Subcutaneous abdominal adipose tissue (tissue), 5 donors: ENCODE measurements around the gene NKX6-2.
"Not testable (repeated sequence)": the region's sequence is repeated elsewhere in the genome, so short reads cannot be mapped to it uniquely, and the experiment has no call there.

Source experiments
- H3K27ac ChIP-seq: one replicate; pipeline ENCODE4 v1.7.0; 2013; ENCODE audit warnings: low read depth, mild to moderate bottlenecking, inconsistent platforms, low read length, moderate library complexity
- H3K27me3 ChIP-seq, 5 donors: one replicate each; pipeline ENCODE4 v1.7.0; 2013; ENCODE audit warnings: low read length in 5 of 5, inconsistent platforms in 1 of 5; ENCODE audit not compliant: control insufficient read depth in 5 of 5, insufficient read depth in 4 of 5
- H3K36me3 ChIP-seq, 5 donors: one replicate each; pipeline ENCODE4 v1.7.0; 2013; ENCODE audit warnings: low read length in 5 of 5; ENCODE audit not compliant: control insufficient read depth in 5 of 5, insufficient read depth in 5 of 5
- H3K4me1 ChIP-seq, 5 donors: one replicate each; pipeline ENCODE4 v1.7.0; 2013; ENCODE audit warnings: low read length in 5 of 5, mild to moderate bottlenecking in 3 of 5, moderate library complexity in 1 of 5; ENCODE audit not compliant: control insufficient read depth in 5 of 5, insufficient read depth in 5 of 5
- H3K4me3 ChIP-seq, 5 donors: one replicate each; pipeline ENCODE4 v1.7.0; 2013; ENCODE audit warnings: low read length in 5 of 5, low read depth in 1 of 5
- H3K9ac ChIP-seq, 5 donors: one replicate each; pipeline ENCODE4 v1.7.0; 2013; ENCODE audit warnings: low read length in 5 of 5, mild to moderate bottlenecking in 4 of 5, moderate library complexity in 3 of 5
- H3K9me3 ChIP-seq, 5 donors: one replicate each; pipeline ENCODE4 v1.7.0; 2013; ENCODE audit warnings: low read length in 5 of 5; ENCODE audit not compliant: control insufficient read depth in 5 of 5
- donor health status: healthy.
- donor health status: healthy.
- donor health status: healthy.
- donor health status: healthy.
- donor health status: healthy.

NKX6-2 gene

DNA sequence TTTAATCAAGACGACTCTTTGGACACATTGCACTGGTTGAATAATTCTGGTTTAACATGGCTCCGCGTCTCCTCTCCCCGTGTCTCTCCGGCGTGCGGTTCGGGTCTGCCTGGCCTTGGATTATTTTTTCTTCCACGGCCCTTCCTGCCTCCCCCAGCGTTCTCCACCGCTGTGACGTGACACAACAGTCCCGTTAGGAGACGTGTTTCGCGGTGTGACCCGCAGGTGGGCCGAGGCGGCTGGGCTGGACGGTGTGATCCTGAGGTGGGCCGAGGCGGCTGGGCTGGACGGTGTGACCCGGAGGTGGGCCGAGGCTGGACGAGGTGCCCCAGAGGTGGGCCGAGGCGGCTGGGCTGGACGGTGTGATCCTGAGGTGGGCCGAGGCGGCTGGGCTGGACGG, 12.0 kb upstream of the NKX6-2 start:
- not testable (repeated sequence) for H3K4me1 ChIP-seq, H3K9ac ChIP-seq, H3K36me3 ChIP-seq, H3K4me3 ChIP-seq, H3K27ac ChIP-seq
- Histone ChIP-seq H3K9me3 (peaks cover 0 to 10% (median 8%) of the 10 kb centered on the region in 5 donors), H3K27me3 (peaks cover 11 to 19% (median 17%) of the 10 kb centered on the region in 5 donors)

- H3K9me3 ChIP-seq = peaks cover 0 to 4% (median 3%) of the 10 kb centered on the region in 5 donors
- H3K4me1 ChIP-seq = peaks cover 0 to 5% (median 2%) of the 10 kb centered on the region in 5 donors
- no peak overlapping the region for H3K4me3 ChIP-seq
- H3K36me3 ChIP-seq = no peaks in the 10 kb centered on the region
- no peak overlapping the region for H3K27ac ChIP-seq
- peaks cover 11 to 24% (median 18%) of the 10 kb centered on the region in 5 donors for H3K27me3 ChIP-seq
- H3K9ac ChIP-seq = no peak overlapping the region
These were observed 10.9 kb upstream of the NKX6-2 start for GRCh38 chr10:132796846-132797245.

- Histone ChIP-seq H3K9me3 (no peaks in the 10 kb centered on the region), H3K36me3 (no peaks in the 10 kb centered on the region), H3K4me1 (peaks cover 0 to 5% (median 2%) of the 10 kb centered on the region in 5 donors), H3K4me3 (no peak overlapping the region), H3K9ac (no peak overlapping the region), H3K27ac (no peak overlapping the region), H3K27me3 (peaks cover 26 to 45% (median 34%) of the 10 kb centered on the region in 5 donors)
These were observed 8.2 kb upstream of the NKX6-2 start for GRCh38 chr10:132793871-132794849.

GRCh38 chr10:132793213-132793612, 7.3 kb upstream of the NKX6-2 start:
- Histone ChIP-seq H3K4me3 (no peak overlapping the region), H3K9me3 (no peaks in the 10 kb centered on the region), H3K9ac (no peak overlapping the region), H3K36me3 (no peaks in the 10 kb centered on the region), H3K27me3 (peaks cover 31 to 53% (median 41%) of the 10 kb centered on the region in 5 donors), H3K4me1 (peaks cover 0 to 12% (median 2%) of the 10 kb centered on the region in 5 donors), H3K27ac (no peak overlapping the region)

GRCh38 chr10:132792796-132793195, 6.8 kb upstream of the NKX6-2 start:
- H3K27ac ChIP-seq = no peak overlapping the region
- peaks cover 2 to 12% (median 3%) of the 10 kb centered on the region in 5 donors for H3K4me1 ChIP-seq
- H3K27me3 ChIP-seq = peaks cover 31 to 58% (median 41%) of the 10 kb centered on the region in 5 donors
- H3K9me3 ChIP-seq = no peaks in the 10 kb centered on the region
- H3K9ac ChIP-seq = no peak overlapping the region
- H3K4me3 ChIP-seq = no peak overlapping the region
- no peaks in the 10 kb centered on the region for H3K36me3 ChIP-seq

GRCh38 chr10:132792099-132792498, 6.2 kb upstream of the NKX6-2 start:
- H3K27ac ChIP-seq, H3K36me3 ChIP-seq, H3K9me3 ChIP-seq, H3K4me3 ChIP-seq, H3K9ac ChIP-seq: not testable (repeated sequence)
- peaks cover 2 to 15% (median 6%) of the 10 kb centered on the region in 5 donors for H3K4me1 ChIP-seq
- H3K27me3 ChIP-seq = peaks cover 27 to 62% (median 43%) of the 10 kb centered on the region in 5 donors

DNA sequence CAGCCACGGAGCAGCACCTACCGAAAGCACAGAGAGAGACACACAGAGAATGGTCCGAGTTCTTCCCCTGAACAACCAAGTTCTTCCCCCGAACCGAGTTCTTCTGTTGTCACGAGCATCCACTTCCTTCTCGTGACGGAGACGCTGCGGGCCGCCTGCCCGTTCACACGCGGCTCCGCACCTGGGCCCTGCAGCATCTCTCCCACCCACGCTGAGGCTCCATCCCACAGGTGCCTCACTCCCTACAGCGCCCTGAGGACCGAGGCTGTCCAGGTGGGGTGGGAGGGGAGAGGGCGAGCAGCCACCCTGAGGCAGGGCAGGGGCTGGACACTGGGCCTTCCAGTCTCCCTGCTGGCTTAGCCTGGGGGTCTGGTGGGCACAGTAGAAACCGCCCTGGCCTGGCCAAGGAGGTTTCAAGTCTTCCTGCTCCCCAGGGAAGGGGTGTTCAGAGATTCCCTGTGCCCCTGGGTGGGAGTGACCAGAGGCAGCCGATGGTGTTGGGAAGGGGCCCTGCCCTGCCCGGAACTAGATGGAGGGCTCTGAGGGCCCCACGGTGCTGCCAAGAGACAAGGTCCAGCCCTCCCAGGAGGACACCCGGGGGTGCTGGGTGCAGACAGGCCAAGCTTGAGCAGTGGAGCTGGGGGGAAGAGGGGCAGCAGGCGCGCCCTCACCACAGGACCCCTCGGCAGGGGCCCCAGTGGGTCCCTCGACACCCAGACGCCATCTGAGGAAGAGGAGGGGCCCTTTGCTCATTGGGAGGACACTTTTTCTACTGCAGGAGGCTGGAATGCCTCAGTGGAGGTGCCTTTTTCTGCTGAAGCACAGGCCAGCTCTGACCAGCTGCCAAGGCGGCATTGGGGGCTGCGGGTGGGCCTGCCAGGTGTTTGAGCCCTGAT, 5.2 kb upstream of the NKX6-2 start:
- Histone ChIP-seq H3K4me1 (peaks cover 2 to 24% (median 14%) of the 10 kb centered on the region in 5 donors), H3K27ac (no peak overlapping the region), H3K36me3 (no peaks in the 10 kb centered on the region), H3K9me3 (no peaks in the 10 kb centered on the region), H3K9ac (no peak overlapping the region), H3K4me3 (no peak overlapping the region), H3K27me3 (peaks cover 30 to 66% (median 49%) of the 10 kb centered on the region in 5 donors)

DNA sequence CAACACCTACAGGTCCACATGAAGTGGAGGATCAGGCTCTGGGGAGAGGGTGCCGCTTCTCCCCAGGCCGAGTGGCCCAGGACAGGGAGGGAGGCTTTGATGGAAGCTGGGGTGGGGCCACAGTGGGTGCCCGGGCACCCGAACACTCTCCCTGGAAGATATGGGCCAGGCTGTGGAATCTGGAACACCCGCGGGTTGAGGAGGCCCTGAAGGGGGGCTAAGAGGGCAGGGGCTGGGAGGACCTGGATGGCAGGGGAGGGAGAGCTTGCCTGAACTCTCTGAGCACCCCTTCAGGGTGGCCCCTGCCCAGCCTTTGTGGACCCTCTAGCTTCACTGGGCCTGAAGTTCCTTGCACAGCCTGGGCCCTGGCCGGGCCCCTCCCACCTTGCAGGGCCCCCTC, 4.5 kb upstream of the NKX6-2 start:
- H3K9me3 ChIP-seq = no peaks in the 10 kb centered on the region
- H3K27ac ChIP-seq = no peak overlapping the region
- no peak overlapping the region for H3K4me3 ChIP-seq
- no peak overlapping the region for H3K9ac ChIP-seq
- peaks cover 30 to 66% (median 49%) of the 10 kb centered on the region in 5 donors for H3K27me3 ChIP-seq
- no peaks in the 10 kb centered on the region for H3K36me3 ChIP-seq
- H3K4me1 ChIP-seq = peaks cover 2 to 25% (median 15%) of the 10 kb centered on the region in 5 donors

DNA sequence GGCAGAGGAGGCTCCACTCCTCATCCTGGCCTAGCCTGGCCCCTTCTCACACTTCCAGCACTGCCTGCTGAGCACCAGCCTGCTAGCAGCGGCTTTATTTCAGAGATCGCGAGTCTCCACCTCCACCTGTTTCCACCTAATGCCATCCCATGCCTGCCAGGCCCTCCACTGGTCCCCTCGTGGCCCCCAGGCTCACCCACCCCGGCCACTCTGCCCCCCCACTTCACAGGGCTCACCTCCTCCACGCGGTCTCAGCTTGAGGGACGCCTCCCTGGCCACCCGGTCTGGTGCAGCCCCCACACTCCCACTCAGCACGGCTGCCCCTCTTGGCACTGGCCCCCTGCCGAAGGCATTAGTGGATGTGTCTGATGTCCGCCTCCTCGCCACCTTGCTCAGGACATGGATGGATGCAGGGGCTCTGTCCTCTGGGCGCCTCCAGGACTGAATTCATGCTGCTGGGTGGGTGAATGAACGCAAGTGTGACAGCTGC, 3.8 kb upstream of the NKX6-2 start:
- H3K4me1 ChIP-seq = peaks cover 2 to 25% (median 15%) of the 10 kb centered on the region in 5 donors
- no peak overlapping the region for H3K27ac ChIP-seq
- H3K9ac ChIP-seq = no peak overlapping the region
- H3K9me3 ChIP-seq = no peaks in the 10 kb centered on the region
- no peak overlapping the region for H3K4me3 ChIP-seq
- H3K27me3 ChIP-seq = peaks cover 34 to 71% (median 52%) of the 10 kb centered on the region in 5 donors
- H3K36me3 ChIP-seq = no peaks in the 10 kb centered on the region
